Measurements from ENCODE around the gene LYRM4.

Gene LYRM4

GRCh38 chr6:5260661-5261544, at the start of gene LYRM4, which contains the start of gene FARS2:
TSS of gene LYRM4 (minus strand) at chr6:5260950. CDS start at chr6:5260733, 217 bp downstream.
TSS of gene FARS2 (plus strand) at chr6:5261513.
- DNase-seq (ENCODE audit: low read depth) = peak; percentile 15

DNA sequence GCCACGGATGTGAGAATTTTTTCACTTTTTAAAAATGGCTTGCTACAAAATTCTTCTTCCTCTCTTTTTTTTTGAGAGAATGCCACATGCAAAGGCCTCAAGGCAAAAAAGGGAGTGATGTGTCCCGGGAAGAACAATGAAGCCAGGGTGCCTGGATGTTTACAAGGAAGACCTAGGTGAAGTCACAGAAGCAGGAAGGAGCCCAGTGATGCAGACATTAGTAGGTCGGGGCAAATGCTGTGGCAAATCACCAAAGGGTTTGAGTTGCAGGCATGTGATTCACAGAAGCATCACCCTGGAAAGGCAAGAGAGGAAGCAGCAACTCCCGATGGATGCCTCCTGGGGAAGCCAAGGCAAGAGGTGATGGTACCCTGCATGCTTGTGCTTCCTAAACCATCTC, 47.3 kb upstream of the LYRM4 start:
- no peak for DNase-seq (ENCODE audit: low read depth)

DNA sequence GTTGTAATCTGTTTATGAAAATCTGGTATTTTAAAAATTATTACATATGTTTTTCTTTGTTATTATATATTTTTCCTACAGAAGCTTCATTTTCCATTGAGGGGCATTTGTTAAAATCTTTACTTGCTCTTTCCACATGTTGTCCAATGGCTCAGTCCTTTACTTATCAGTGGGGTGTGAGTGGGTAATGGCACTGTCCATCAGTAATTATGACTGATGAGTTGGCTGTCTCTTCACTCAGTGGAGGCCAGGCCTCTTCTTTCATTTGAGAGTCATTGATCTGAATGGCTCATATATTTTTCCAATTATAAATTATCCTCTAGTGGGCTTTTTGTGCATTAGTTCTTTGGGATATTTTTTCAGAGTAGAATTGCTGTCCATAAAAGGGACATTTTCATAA, 46.3 kb upstream of the LYRM4 start:
- no peak for DNase-seq (ENCODE audit: low read depth)

DNA sequence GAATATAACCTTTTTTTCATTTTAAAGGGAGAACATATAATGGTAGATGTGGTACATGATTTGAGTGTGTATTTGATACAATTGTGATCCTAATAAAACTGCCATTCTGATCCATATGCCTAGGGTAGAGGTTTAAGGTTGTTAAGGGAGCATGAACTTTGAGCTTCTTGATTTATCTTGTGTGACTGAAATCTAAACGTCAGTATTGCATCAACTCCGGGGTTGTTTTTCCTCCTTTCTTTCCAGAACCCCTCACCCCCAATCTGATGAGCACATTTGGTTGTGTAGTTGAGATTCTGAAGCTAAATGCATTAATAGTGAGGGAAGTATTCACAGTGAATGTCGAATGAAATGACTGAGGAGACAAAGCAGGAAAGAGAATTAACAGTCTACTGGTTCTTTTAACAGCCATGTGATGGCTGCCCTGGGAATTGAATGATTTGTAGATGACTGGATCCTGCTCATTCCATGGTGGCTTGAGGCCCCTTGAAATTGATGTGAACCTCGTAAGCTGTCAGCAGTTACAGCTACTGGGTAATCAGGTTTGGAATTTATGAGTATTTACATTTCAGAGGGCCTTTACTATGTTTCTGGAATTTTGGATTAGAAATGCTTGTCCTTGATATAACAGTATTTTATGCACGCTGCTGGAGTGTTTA, 45.3 kb upstream of the LYRM4 start:
- no peak for DNase-seq (ENCODE audit: low read depth)

GRCh38 chr6:5303682-5304081, 42.9 kb upstream of the LYRM4 start:
- no peak for DNase-seq (ENCODE audit: low read depth)

DNA sequence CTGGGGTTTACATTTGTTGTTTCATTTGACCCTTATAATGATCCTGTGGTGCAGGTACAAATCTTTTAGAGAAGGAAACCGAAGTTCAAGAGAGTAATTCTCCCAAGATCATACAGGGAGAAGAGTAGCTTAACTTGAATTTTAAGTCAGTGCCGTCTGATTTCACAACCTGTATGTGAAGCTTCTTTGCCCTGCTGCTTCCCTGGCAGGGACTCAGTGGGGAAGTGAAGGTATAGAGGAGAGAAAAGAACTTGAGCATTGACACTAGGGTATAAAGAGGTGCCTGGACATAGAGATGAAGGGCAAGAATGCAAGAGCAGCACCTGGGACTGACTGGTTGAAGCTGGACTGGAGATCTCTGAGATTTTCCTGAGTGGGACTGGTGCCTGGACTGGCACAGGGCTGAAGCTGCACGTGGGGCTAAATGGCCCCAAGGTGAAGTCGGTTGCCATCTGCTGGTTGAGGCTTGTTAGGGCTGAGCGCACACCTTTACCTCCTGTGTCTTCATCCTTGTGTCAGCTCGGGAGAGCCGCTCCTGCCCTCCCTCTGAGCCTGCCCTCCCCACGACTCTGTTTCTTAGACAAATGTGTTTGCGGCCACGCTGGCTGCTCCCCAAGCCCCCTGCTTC, 42.4 kb upstream of the LYRM4 start:
- no peak for DNase-seq (ENCODE audit: low read depth)

DNA sequence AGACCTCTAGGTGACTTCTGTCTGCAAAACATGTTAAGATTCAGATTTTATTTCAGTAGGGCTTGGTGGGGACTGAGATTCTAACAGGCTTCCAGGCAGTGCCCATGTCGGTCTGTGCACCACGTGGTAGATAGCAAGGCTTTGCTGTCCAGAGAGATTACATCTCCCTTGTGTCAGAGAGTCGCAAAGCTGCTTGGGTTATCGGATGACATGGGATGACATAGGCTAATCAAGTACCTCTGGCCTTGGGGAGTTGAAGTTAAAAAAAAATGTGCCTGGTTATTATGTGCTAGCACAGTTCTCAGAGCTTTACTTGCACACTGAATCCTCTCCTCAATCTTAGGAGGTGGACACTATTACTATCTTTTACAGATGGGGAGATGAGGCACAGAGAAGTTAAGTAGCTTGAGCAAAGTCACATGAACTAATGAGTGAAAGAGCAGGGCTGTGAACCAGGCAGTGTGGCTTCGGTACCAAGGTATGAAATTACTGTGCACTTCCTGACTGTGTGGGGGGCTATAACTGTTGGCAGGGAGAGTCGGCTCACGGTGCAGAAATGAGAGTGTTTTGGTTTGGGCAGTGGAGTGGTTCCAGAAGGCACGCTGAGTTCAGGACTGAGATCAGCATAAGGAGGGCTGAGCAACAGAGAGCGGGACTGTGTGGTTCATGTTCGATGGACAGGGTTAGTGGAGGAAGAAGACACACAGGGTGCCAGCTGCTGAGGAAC, 41.6 kb upstream of the LYRM4 start:
- DNase-seq (ENCODE audit: low read depth) = no peak

GRCh38 chr6:5300206-5300764, 39.5 kb upstream of the LYRM4 start:
- DNase-seq (ENCODE audit: low read depth) = no peak

DNA sequence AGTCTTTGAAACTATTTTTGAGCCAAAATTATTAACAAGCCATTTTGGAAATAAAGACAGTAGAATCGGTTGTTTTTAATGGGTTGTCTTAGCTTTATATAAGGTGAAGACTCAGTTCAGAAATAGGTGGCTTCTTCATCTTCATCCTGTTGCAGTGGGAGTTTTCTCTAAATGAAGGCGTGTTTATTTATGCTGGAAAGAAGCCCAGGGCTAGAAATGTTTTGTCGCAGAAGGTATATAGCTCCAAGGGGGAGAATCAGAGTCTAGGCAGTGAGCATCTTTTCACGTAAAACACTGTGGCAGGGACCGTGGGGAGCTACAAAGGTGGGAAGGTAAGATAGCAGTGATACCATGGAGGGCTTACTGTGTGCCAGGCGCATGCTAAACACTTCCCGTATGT, 34.9 kb upstream of the LYRM4 start:
- no peak for DNase-seq (ENCODE audit: low read depth)

- no peak for DNase-seq (ENCODE audit: low read depth)
Observed at GRCh38 chr6:5294392-5295211, 33.9 kb upstream of the LYRM4 start.

DNA sequence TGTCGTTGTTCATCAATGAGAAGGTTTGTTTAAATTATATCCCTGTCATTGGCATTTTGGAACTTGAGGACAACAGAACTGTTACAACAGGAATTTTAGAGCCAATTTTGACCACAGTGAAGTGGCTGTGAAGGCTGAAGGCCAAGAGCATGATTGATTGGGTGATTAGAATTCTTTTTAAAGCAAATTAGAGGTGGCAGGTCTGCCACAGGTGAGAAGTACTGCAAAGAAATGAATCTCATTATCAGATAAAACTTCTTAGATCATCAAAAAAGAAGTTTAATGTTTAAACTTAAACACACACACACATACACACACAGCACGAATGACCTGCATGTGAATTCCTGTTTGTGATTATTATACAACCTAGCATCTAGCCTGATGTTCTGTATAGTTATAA, 32.9 kb upstream of the LYRM4 start:
- no peak for DNase-seq (ENCODE audit: low read depth)

DNA sequence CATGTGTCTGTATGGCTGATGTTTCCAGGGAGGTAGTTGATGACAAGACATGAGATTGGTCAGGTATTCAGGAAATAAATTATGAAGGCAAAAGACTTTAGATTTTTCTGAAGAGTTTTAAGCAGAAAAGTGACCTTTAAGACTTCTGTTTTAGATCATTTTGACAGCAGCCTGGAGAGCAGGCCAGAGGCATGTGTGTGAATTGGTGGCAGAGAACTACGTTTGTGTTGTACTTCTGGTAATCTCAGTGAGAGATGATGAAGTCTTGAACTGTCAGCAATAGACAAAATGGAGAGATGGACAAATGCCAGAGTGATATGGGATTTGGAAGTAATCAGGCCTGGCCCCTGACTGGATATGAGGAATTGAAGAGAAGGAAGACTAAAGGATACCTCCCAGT, 31.4 kb upstream of the LYRM4 start:
- DNase-seq (ENCODE audit: low read depth) = no peak

GRCh38 chr6:5290500-5290899, 29.8 kb upstream of the LYRM4 start:
- DNase-seq (ENCODE audit: low read depth) = no peak

DNA sequence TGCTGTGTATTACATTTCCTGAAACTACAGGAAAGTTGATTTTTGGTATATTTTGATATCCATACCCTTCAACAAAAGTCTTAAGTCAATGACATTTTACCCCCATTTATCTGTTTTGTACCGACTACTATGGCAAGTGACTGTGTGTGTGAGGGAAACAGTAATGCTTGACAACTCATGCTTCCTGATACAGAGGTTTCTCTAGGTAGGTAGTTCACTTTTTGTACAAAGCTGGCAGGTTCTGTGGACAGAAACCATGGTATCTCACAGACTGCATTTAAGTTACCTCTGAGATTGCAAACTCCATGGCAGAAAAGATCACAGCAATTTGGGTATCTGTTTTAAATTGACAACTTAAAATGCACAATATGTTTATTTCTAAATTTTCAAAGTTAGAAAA, 29.3 kb upstream of the LYRM4 start:
- DNase-seq (ENCODE audit: low read depth) = no peak

GRCh38 chr6:5287966-5288297, 27.2 kb upstream of the LYRM4 start:
- no peak for DNase-seq (ENCODE audit: low read depth)

- DNase-seq (ENCODE audit: low read depth) = peak; percentile 36
Observed at GRCh38 chr6:5287205-5287965, 26.6 kb upstream of the LYRM4 start.

DNA sequence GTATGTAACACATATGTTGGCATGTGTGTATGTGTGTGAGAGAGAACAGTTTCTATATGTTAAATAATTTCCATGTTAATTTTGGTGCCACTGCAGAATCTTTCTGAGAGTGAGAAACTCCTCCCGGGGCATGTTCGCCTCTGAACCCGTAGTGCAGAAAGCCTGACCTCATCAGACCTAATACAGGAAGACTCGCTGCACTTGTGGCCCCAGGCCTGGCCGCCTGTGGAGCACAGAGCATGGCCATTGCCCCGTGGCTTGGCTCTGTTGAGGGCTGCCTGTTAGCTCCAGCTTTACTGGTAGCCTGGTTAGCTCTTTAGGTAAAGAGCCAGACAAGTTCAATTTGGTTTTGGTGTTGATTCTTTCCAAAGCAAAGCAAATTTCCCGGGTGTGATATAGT, 26.0 kb upstream of the LYRM4 start:
- no peak for DNase-seq (ENCODE audit: low read depth)

DNA sequence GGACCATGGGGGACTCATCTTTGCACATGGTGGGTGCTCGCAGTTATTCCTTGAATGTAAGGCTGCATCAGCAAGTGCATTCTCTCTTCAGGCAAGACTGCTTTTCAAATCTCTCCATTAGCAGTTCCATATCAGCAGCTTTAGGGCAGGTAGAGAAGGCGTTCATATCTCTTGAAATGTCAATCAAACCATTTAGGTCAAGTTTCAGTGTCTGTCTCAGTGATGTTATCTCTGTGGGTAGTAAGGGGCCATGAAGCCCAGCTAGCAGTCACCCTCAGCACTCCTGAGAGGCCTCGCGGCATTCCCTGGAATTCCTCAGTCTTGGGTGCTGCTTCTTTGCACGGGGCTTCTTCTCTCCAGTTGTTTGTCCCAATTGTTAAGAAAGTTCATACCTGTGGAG, 24.8 kb upstream of the LYRM4 start:
- DNase-seq (ENCODE audit: low read depth) = no peak

GRCh38 chr6:5285081-5285480, 24.3 kb upstream of the LYRM4 start:
- DNase-seq (ENCODE audit: low read depth) = no peak

- DNase-seq (ENCODE audit: low read depth) = no peak
Observed at GRCh38 chr6:5282191-5282623, 21.5 kb upstream of the LYRM4 start.

Measured in non-pigmented ciliary epithelial cell (primary cell).